Measurements from ENCODE around the gene KLF3.

KLF3 gene

GRCh38 chr4:38630519-38630918, 33.5 kb upstream of the KLF3 start:
- no peak for DNase-seq (ENCODE audit: low read depth)
- TF ChIP-seq, protein P1, sequence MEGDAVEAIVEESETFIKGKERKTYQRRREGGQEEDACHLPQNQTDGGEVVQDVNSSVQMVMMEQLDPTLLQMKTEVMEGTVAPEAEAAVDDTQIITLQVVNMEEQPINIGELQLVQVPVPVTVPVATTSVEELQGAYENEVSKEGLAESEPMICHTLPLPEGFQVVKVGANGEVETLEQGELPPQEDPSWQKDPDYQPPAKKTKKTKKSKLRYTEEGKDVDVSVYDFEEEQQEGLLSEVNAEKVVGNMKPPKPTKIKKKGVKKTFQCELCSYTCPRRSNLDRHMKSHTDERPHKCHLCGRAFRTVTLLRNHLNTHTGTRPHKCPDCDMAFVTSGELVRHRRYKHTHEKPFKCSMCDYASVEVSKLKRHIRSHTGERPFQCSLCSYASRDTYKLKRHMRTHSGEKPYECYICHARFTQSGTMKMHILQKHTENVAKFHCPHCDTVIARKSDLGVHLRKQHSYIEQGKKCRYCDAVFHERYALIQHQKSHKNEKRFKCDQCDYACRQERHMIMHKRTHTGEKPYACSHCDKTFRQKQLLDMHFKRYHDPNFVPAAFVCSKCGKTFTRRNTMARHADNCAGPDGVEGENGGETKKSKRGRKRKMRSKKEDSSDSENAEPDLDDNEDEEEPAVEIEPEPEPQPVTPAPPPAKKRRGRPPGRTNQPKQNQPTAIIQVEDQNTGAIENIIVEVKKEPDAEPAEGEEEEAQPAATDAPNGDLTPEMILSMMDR (IDR thresholded peaks at IDR 0.05; ENCODE audit: low read depth, low read length, missing control alignments), result no peak
- no peak overlapping the region for H3K4me3 ChIP-seq (ENCODE audit: low read depth, low read length)
- in situ Hi-C loops (cut with HindIII; ENCODE audit: low sequenced_read_pairs), result no loop called here

DNA sequence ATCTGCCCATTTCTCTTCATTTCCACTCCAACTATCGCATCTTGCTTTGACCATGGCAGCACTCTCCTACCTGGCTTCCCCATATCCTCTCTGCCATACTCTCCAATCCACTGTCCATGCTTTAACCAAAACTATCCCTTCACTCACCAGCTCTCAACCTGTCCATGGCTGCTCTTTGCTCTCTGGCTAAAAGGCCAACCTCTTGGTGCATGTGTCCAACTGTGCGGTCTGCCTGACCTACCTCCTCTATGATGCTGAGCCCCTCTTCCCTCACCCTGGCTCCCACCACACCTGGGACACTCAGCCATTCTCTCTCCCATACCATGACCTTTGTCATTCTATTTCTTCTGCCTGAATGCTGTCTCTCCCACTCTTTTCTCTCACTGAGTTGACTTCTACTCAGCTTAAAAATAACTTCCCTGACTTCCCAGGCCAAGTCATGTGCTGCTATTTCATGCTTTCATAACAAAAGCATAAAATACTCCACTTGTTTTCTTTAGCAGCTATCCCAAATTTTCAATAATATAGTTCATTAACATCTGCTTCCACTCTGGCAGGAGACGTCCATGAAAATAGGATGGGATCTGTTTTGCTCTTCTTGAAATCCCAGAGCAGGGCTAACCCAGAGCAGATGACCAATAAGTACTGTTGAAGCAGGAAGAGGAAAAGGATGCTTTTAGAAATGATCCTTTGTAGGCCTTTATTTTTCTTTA, 29.8 kb upstream of the KLF3 start:
- TF ChIP-seq, protein P1 (IDR thresholded peaks at IDR 0.05; ENCODE audit: low read depth, low read length, missing control alignments), result no peak
- in situ Hi-C loops (cut with HindIII; ENCODE audit: low sequenced_read_pairs), result no loop called here
- no peak for DNase-seq (ENCODE audit: low read depth)
- no peak overlapping the region for H3K4me3 ChIP-seq (ENCODE audit: low read depth, low read length)

DNA sequence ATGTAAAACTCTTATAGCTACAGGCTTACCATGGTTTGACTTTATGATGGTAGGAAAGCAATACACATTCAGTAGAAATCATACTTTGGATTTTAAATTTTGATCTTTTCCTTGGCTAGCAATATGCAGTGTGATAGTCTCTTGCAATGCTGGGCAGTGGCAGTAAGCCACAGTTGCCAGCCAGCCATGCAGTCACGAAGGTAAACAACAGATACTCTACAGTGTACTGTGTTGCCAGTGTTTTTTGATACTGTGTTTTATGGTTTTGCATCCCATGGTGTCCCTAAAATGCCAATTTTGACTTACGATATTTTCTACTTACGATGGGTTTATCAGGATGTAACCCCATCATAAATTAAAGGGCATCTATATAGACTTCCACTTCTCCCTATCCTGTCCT, 24.8 kb upstream of the KLF3 start:
- TF ChIP-seq, protein P1 (IDR thresholded peaks at IDR 0.05; ENCODE audit: low read depth, low read length, missing control alignments), result no peak
- in situ Hi-C loops (cut with HindIII; ENCODE audit: low sequenced_read_pairs), result no loop called here
- no peak for DNase-seq (ENCODE audit: low read depth)
- no peak overlapping the region for H3K4me3 ChIP-seq (ENCODE audit: low read depth, low read length)

GRCh38 chr4:38641811-38642210, 22.2 kb upstream of the KLF3 start:
- H3K4me3 ChIP-seq (ENCODE audit: low read depth, low read length), result no peak overlapping the region
- in situ Hi-C loops (cut with HindIII; ENCODE audit: low sequenced_read_pairs), result no loop called here
- no peak for DNase-seq (ENCODE audit: low read depth)
- TF ChIP-seq, protein P1 (IDR thresholded peaks at IDR 0.05; ENCODE audit: low read depth, low read length, missing control alignments), result no peak

GRCh38 chr4:38644201-38644600, 19.8 kb upstream of the KLF3 start:
- in situ Hi-C loops (cut with HindIII; ENCODE audit: low sequenced_read_pairs), result no loop called here
- no peak for DNase-seq (ENCODE audit: low read depth)
- TF ChIP-seq, protein P1 (IDR thresholded peaks at IDR 0.05; ENCODE audit: low read depth, low read length, missing control alignments), result no peak
- no peak overlapping the region for H3K4me3 ChIP-seq (ENCODE audit: low read depth, low read length)

GRCh38 chr4:38647101-38647819, 16.7 kb upstream of the KLF3 start:
- no peak for DNase-seq (ENCODE audit: low read depth)
- H3K4me3 ChIP-seq (ENCODE audit: low read depth, low read length), result no peak overlapping the region
- in situ Hi-C loops (cut with HindIII; ENCODE audit: low sequenced_read_pairs), result no loop called here
- TF ChIP-seq, protein P1 (IDR thresholded peaks at IDR 0.05; ENCODE audit: low read depth, low read length, missing control alignments), result no peak
